Ovary (tissue), 9 donors: ENCODE data around the gene ADORA3. TPM values are rescaled to one million over a fixed set of nuclear protein-coding genes. Genes with fewer than 3 reads are reported as not detected.

Experiments used
- DNase-seq, 5 donors: peaks; one replicate each; pipeline ENCODE4 v3.0.0-alpha.2; 2019 to 2020
- H3K27ac ChIP-seq, 2 donors: fragments of 200-600 bp; one replicate each; pipeline versions ENCODE4 v1.5.1 to v1.8.0; 2019 to 2022
- H3K27me3 ChIP-seq: fragments of 200-600 bp; one replicate; pipeline ENCODE4 v1.8.0; 2022
- H3K36me3 ChIP-seq: fragments of 200-600 bp; sonication (generic); one replicate; pipeline ENCODE4 v1.5.1; 2019
- H3K4me1 ChIP-seq: one replicate; pipeline ENCODE4 v1.8.1; 2013; ENCODE audit warnings: mild to moderate bottlenecking, moderate library complexity; ENCODE audit not compliant: insufficient read depth
- H3K4me3 ChIP-seq: fragments of 200-600 bp; sonication (generic); one replicate; pipeline ENCODE4 v1.5.1; 2017
- H3K9me3 ChIP-seq, 2 donors: fragments of 200-600 bp in 1 of 2; sonication (generic) in 1 of 2; one replicate each; pipeline versions ENCODE4 v1.5.1 to v1.8.1; 2013 to 2019; ENCODE audit warnings: mild to moderate bottlenecking in 1 of 2, moderate library complexity in 1 of 2
- EP300 ChIP-seq: sonication (generic); formaldehyde crosslinking; IDR thresholded peaks from one replicate; pipeline ENCODE4 v1.6.1; 2017; ENCODE audit warnings: antibody characterized with exemption
- POLR2A ChIP-seq: fragments of 450-650 bp; IDR thresholded peaks from one replicate; pipeline ENCODE4 v1.6.1; 2017; ENCODE audit warnings: antibody characterized with exemption, mild to moderate bottlenecking, moderate library complexity
- WGBS, 3 donors: extraction: QIAGEN DNeasy Blood & Tissue Kit in 1 of 3; methylation state at CpG; one replicate each; pipeline versions ENCODE4 v1.1.5 to v1.1.7; 2013 to 2017; 5-methylcytosine and 5-hydroxymethylcytosine counted together
- intact Hi-C, 4 donors: fragments of 100-400 bp; cut with DNase I; formaldehyde crosslinking; loops; one replicate each; pipeline versions ENCODE4 v1.11.0 to v1.15.1; 2022 to 2023
- polyA plus RNA-seq, 2 donors: library from polyadenylated mRNA; stranded (reverse); fragments of 200-250 nt in 1 of 2; fragments of 350-450 nt in 1 of 2; fragmentation: Illumina TruSeq in 1 of 2; extraction: RNeasy Lipid Tissue Mini Kit (QIAGEN cat#74804) in 1 of 2; gene quantifications; one replicate each; pipeline ENCODE4 v1.2.3, GENCODE V29; 2013 to 2014
- total RNA-seq, 7 donors: library from RNA; depleted of rRNA in 2 of 7; stranded (reverse); fragments of >200 nt in 2 of 7; fragmentation: NEBNext Ultra II Directional in 3 of 7; extraction: Animal tissue kit (Norgen Biotek cat#: 25700) in 3 of 7; gene quantifications; one replicate each; pipeline versions ENCODE4 v1.1.0 to v1.2.4, GENCODE V29; 2016 to 2023
- TF ChIP-seq, protein P1 (sequence below), 3 donors: fragments of 450-650 bp in 2 of 3; fragments of 200-600 bp in 1 of 3; IDR thresholded peaks; one replicate each; pipeline versions ENCODE4 v1.5.1 to v1.8.0; 2016 to 2022; ENCODE audit warnings: antibody characterized with exemption in 3 of 3, mild to moderate bottlenecking in 1 of 3
- donor health status: DM: no; HTN: no; CAD: no; lungs with moderate emphysema.
- donor health status: DM: no; HTN: no; CAD: no.
- donor health status: Bipolar disorder and iron deficiency.
- donor health status: DM: yes; HTN: yes; CAD: no.
- donor health status: DM: no; HTN: no; CAD: no.
- donor health status: DM: yes; HTN: yes; CAD: no.

Gene ADORA3
- total and polyA plus RNA-seq, 9 donors: 1.4 to 11.1 (median 3.8) TPM

- intact Hi-C loops: no loop called here
- no peak overlapping the region for H3K4me3 ChIP-seq
- no peaks in the 10 kb centered on the region for H3K36me3 ChIP-seq
- 65 to 70% (median 69%) methylated on average over 5 of the region's 5 CpGs for WGBS, 3 donors
- no peak overlapping the region for H3K27ac ChIP-seq
- TF ChIP-seq POLR2A (no peak), EP300 (no peak)
- TF ChIP-seq, protein P1, sequence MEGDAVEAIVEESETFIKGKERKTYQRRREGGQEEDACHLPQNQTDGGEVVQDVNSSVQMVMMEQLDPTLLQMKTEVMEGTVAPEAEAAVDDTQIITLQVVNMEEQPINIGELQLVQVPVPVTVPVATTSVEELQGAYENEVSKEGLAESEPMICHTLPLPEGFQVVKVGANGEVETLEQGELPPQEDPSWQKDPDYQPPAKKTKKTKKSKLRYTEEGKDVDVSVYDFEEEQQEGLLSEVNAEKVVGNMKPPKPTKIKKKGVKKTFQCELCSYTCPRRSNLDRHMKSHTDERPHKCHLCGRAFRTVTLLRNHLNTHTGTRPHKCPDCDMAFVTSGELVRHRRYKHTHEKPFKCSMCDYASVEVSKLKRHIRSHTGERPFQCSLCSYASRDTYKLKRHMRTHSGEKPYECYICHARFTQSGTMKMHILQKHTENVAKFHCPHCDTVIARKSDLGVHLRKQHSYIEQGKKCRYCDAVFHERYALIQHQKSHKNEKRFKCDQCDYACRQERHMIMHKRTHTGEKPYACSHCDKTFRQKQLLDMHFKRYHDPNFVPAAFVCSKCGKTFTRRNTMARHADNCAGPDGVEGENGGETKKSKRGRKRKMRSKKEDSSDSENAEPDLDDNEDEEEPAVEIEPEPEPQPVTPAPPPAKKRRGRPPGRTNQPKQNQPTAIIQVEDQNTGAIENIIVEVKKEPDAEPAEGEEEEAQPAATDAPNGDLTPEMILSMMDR (IDR thresholded peaks at IDR 0.05): no peak
- no peaks in the 10 kb centered on the region for H3K9me3 ChIP-seq
- H3K27me3 ChIP-seq: no peaks in the 10 kb centered on the region
- no peak for DNase-seq
- peaks cover 4% of the 10 kb centered on the region for H3K4me1 ChIP-seq
Observed at GRCh38 chr1:111474106-111474505, 29.3 kb downstream of the ADORA3 start.

DNA sequence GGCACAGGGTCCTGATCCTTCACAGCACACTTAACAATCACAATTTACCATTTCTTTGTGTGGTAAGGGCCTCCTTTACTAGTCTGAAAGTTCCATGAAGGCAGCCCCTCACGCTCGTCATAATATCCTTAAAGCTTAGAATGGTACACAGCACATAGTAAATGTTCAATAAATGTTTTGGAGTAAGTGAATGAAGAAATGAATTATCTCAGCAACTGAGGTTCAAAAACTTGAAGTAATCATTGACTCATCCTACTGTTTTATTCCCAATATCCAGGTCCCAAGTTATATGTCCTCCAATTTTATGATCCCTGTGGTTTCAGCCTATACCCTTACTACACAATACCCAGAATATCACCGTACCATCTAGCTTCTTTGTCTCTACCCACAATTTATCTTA lies 31.9 kb downstream of the ADORA3 start:
- H3K36me3 ChIP-seq: no peaks in the 10 kb centered on the region

GRCh38 chr1:111471012-111471411 lies 32.4 kb downstream of the ADORA3 start:
- Histone ChIP-seq H3K27ac (no peak overlapping the region), H3K4me3 (no peak overlapping the region), H3K36me3 (no peaks in the 10 kb centered on the region), H3K27me3 (no peaks in the 10 kb centered on the region), H3K9me3 (no peaks in the 10 kb centered on the region), H3K4me1 (no peaks in the 10 kb centered on the region)
- intact Hi-C loops: no loop called here
- TF ChIP-seq EP300 (no peak), POLR2A (no peak)
- TF ChIP-seq, protein P1 (IDR thresholded peaks at IDR 0.05): no peak
- no peak for DNase-seq
- 80 to 82% (median 80%) methylated on average over 3 of the region's 3 CpGs for WGBS, 3 donors

More for the DNA sequence above, 31.9 kb downstream of the ADORA3 start:
- H3K9me3 ChIP-seq: no peaks in the 10 kb centered on the region
- DNase-seq: no peak
- intact Hi-C loops: no loop called here
- no peak overlapping the region for H3K27ac ChIP-seq
- H3K4me3 ChIP-seq: no peak overlapping the region
- TF ChIP-seq POLR2A: no peak
- TF ChIP-seq, protein P1 (IDR thresholded peaks at IDR 0.05): no peak
- TF ChIP-seq EP300: no peak
- H3K27me3 ChIP-seq: no peaks in the 10 kb centered on the region
- peaks cover 2% of the 10 kb centered on the region for H3K4me1 ChIP-seq
- 95 to 98% (median 95%) methylated on average over 3 of the region's 3 CpGs for WGBS, 3 donors

DNA sequence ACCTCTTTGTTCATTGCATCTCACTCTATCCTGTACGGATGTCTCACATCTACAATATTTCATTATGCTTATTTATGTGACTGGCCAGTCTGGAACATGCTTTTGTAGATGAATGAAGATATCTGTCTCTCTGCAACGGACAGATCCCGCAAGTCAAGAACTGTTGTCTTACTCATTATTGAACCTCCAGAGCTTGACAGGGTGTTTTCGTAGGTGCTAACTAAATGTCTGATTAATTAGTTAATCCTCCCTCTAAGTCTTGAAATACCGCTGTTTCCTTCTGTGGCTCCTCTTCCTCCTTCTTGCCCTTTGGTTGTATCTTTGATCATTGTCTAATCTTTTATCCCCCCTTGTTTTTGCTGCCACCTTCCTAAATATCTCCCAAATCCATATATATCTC lies 32.8 kb downstream of the ADORA3 start:
- intact Hi-C loops: no loop called here
- no peak for DNase-seq
- TF ChIP-seq, protein P1 (IDR thresholded peaks at IDR 0.05): no peak
- TF ChIP-seq EP300: no peak
- TF ChIP-seq POLR2A: no peak
- 86 to 97% (median 96%) methylated on average over 5 of the region's 5 CpGs for WGBS, 3 donors
- Histone ChIP-seq H3K27me3 (no peaks in the 10 kb centered on the region), H3K4me1 (no peaks in the 10 kb centered on the region), H3K4me3 (no peak overlapping the region), H3K9me3 (no peaks in the 10 kb centered on the region), H3K36me3 (no peaks in the 10 kb centered on the region), H3K27ac (no peak overlapping the region)

GRCh38 chr1:111469539-111469938 lies 33.9 kb downstream of the ADORA3 start:
- H3K4me3 ChIP-seq: no peak overlapping the region
- TF ChIP-seq, protein P1 (IDR thresholded peaks at IDR 0.05): no peak
- TF ChIP-seq POLR2A (no peak), EP300 (no peak)
- H3K27ac ChIP-seq: no peak overlapping the region
- no peaks in the 10 kb centered on the region for H3K4me1 ChIP-seq
- no peaks in the 10 kb centered on the region for H3K36me3 ChIP-seq
- H3K27me3 ChIP-seq: no peaks in the 10 kb centered on the region
- no peaks in the 10 kb centered on the region for H3K9me3 ChIP-seq
- DNase-seq: no peak
- intact Hi-C loops: no loop called here
